Activated naive CD4-positive, alpha-beta T cell (primary cell): ENCODE measurements around the gene NXPH1.

Source experiments
- DNase-seq, 4 experiments: peaks; one replicate each; lab custom pipeline; 2025; lab: John Stamatoyannopoulos, UW

The NXPH1 gene

DNA sequence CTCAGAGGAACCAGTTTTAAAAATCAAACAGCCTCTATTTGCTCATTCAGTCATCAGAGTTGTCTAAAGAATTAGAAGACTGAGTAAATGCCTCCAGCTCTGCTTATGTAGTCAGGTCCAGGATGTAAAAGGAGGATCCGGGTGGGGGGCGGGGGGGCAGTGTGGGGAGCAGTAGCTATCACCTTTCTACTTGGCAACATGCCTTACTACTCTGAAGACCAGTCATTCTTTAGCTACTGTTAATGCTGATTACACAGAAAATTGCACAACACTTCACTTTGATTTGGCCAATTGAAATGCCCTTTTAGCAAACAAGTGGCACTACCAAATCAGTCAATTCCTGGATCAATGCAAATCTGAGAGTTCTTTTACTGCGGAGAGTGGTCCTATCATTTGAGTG, 164.2 kb downstream of the NXPH1 start:
- no peak for DNase-seq

DNA sequence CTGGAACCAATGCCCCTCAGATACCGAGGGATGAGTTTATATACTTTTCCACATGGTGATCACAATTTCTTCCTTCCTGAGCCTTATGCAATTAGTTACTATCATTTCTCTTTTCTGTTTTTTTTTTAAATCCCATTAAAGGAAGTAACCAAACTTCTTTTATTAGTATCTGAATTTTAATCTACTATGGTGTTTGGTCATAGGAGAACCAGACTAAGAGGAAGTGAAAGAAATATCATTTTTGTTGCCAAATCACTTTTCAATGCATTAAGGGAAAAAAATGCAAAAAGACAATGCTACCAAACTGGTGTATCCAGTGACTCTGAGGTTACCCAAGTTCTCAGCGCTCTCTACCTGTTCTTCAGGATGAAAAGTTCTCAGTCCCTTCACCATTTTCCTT, 167.7 kb downstream of the NXPH1 start:
- DNase-seq: no peak

DNA sequence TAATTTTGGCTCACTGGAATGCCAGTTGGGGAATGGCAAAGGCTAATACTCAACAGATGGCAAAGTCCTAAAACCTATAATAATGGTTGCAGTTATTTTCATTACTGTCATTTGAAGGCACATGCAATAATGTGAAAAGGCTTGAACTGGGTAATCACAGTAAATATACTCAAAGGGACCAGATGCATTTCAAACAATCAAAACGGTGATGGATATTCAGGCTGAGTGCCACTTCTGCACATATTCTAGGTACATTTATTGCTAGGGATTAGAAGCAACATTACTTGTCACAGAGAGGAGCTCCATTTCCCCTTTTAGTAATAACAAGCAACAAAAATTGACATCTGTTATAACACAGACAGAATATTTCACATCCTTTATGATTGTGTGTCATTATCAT, 171.8 kb downstream of the NXPH1 start:
- DNase-seq: no peak

DNA sequence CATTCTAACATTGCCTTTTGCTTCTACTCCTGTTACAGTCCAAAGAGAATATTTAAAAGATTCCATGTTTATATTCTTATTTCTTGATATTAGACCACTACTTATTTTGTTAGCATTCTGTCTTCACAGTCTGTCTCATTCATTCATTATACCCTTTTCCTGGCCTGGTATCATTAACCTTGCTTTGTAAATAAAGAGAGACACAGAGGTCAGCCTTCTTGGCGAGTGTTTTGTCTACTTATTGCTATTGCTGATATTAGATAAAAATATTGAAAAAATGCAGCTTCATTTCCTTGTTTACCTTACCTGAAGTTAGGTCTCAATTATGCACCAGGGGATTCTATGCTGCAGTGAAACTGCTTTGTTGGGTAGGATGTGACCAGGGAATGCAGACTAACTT, 179.2 kb downstream of the NXPH1 start:
- DNase-seq: no peak

DNA sequence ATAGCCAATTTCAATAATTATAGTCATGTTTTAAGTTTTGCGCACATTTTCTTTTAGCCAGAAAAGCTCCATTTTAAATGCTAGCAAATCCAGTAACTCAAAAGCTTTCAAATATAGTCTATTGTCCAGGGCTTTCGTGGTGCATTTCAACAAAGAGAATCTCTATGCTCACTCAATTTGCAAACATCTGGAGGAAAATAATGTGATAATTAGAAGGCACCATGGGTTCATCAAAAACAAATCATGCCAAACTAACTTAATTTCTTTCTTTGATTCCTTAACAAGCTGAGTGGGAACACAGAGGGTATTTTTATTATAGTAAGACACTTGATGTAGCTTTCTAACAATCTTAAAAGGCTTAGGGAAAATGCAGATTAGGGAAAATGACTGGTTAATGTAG, 179.8 kb downstream of the NXPH1 start:
- DNase-seq: no peak

DNA sequence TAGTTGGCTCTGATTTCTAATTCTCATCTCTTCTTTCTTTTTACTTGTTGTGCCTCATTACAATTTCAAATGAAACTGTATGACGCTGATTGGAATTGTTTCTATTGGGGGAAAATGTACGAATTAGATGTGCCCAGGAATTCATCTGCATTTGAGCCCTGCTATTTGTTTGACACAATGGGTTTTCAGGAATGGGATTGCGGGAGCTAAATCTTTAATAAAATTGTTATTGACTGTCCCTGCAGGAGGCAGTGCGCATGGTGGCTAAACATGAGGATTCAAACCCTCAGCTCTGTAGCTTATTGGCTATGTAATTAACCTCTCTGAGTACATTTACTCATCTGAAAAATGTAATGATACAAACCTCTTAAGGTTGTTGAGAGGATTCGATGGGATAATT, 181.6 kb downstream of the NXPH1 start:
- no peak for DNase-seq

DNA sequence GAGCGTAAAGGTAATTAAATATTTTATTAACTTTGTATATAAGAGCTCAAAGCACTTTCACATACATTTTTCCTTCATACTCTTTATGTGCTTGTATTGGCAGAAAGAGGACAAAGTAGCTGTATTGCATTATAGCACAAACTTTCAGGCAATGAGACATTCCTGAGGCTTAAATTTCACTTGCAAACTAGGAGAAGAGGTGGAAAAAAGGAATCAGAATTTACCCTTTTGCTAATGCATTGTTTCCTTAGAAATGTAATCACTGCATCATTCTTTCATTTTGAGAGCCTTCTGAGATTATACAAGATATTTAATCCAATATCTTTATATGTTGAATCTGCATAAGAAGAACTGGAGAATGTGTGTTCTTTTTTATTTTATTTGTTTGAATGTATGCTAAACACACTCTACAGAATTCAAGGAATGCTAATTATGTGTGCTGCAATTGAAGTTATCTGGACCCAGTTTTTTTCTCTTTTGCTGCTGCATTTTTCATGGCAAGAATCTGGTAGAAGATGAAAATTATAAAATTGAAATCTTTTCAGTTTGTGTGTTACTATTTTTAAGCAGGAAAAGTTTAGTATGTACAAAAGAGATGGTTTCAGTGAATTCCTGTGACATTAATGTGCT, 185.1 kb downstream of the NXPH1 start:
- no peak for DNase-seq

DNA sequence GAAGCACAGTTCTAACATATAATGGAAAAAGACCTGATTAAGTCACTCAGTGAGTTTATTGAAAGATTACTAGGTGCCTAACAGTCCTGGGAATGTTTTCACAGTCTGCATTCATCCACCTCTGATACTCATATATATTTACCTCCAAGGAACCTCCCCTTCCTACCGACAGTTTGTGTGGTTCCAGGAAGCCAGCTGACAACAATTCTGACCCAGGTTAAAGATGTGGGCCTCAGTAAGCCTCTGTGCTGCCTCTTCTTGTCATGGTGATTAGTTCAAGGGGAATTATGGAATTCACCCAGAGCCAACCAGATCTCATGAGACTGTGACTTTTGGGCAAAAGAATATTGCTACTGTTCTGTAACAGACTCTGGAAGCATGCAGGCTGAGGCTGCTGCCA, 186.8 kb downstream of the NXPH1 start:
- no peak for DNase-seq

DNA sequence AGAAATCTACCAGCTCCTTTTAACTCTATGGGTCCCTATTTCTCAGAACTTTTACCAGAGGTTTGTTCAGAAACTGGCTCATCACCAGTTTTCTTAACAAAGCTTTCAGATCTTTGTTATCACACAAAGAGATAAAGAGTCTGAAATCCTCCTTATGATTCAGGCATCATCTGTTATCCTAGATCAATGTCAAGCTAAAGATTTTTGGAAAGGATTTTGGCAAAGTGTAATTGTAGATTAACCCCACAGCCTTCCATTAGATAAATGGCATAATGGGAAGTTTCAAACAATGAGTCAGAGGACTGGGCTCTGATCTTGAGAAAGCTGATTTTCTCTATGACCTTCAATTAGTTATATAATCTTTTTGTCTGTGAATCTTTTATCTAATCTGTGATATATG, 192.2 kb downstream of the NXPH1 start:
- DNase-seq: no peak

DNA sequence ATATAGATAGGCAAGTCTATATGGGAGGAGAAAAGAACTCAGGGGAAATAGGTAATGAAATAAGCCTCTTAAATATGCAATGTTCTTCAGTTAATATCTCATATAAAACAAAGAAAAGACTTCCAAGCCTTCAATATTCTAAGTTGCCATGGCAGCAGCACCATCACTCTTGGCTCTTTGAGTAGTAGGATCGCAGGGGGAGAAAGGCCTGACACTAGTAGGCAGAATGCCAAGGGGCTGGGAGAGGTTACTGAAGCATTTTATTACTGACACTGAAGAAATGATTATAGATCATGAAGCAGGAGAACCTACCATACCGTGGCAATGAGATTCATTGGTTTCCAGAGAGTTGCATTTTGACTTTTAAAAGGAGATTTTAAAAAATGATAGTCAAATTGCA, 193.9 kb downstream of the NXPH1 start:
- DNase-seq: no peak

DNA sequence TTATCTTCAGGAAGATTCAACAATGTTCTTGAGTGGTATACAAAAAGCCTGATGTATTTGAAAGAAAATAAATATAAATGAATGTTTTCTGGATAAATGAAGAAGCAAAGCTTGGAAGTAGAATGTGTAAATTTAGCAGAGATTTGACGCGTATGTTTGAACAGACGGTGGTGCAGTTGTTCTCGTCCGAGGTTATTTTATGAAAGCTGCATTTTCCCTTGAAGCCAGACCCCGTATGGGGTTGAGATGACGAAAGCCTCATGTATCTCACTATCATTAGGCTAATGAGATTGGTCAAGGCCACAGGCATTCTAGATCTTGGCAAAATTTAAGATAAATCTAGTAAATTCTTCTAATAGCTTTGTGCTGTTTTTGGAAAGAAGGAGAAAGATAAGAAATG, 195.2 kb downstream of the NXPH1 start:
- no peak for DNase-seq

DNA sequence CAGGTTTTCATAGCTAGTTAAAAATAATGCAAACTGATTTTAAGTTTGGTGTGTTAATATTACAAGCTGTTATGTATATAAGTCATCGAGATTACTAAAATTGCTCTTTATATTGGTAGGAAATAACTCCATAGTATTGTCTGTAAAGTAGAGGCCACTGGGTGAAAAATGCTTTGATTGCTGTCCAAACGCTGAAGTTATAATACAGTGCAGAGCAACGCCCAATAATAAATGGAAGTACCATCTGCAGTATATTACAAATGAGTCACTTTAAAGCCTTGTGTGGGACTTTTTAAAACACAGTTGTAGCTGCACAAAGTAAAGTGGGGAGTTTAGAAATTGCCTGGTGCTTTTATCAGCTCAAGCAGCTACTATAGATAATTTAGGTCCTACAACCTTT, 196.1 kb downstream of the NXPH1 start:
- no peak for DNase-seq

DNA sequence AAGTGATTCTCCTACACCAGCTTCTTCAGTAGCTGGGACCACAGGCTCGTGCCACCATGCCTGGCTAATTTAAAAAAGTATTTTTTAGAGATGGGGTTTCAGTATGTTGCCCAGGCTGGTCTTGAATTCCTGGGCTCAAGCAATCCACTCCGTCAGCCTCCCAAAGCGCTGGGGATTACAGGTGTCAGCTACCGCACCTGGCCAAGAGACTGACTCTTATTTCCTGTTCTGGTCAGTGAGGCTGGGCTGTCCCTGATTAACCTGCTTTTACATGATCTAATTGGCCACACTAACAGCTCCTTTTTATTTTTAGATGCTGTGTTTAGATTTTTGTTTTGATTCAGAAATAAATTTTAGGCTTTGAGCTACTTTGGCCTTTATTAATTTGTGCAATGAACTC, 203.9 kb downstream of the NXPH1 start:
- no peak for DNase-seq

DNA sequence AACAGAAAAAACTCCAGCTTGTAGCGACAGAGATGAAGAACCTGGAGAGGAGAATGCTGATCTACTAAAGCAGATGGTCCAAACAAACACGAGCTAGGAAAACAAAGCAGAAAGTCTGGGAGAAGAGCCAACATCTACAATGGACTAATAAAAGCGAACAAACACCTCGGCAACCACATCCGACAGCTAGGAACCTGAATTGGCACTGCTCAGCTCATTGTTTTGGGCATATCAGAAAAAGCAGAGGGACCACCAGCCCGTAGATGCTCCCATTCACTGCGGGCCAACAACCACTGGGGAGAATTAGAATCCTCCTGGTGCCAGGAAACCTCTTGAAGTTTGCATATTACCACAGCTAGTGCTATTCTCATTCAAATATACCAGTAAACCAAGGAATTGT, 204.7 kb downstream of the NXPH1 start:
- no peak for DNase-seq

DNA sequence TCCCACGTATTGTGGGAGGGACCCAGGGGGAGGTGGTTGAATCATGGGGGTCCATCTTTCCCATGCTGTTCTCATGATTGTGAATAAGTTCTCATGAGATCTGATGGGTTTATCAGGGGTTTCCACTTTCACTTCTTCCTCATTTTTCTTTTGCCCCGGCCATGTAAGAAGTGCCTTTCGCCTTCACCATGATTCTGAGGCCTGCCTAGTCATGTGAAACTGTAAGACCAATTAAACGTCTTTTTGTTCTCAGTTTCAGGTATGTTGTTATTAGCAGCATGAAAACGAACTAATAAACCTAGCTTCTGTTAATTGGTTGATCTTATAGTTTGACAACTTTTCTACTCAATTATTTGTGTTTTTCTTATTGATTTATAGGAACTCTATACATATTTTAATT, 206.3 kb downstream of the NXPH1 start:
- no peak for DNase-seq

DNA sequence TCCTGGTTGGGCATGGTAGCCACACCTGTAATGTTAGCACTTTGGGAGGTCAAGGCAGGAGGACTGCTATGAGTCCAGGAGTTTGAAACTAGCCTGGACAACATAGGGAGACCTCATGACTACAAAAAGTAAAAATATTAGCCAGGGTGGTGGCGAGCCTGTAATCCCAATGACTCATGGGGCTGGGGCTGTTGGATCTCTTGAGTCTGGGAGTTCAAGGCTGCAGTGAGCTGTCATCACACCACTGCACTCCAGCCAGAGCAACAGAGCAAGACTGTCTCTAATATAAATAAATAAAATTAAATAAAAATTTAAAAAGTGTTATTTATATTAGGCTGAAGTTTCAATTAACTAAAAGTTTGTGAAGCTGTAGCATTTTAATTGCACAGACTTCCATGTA, 207.3 kb downstream of the NXPH1 start:
- no peak for DNase-seq

DNA sequence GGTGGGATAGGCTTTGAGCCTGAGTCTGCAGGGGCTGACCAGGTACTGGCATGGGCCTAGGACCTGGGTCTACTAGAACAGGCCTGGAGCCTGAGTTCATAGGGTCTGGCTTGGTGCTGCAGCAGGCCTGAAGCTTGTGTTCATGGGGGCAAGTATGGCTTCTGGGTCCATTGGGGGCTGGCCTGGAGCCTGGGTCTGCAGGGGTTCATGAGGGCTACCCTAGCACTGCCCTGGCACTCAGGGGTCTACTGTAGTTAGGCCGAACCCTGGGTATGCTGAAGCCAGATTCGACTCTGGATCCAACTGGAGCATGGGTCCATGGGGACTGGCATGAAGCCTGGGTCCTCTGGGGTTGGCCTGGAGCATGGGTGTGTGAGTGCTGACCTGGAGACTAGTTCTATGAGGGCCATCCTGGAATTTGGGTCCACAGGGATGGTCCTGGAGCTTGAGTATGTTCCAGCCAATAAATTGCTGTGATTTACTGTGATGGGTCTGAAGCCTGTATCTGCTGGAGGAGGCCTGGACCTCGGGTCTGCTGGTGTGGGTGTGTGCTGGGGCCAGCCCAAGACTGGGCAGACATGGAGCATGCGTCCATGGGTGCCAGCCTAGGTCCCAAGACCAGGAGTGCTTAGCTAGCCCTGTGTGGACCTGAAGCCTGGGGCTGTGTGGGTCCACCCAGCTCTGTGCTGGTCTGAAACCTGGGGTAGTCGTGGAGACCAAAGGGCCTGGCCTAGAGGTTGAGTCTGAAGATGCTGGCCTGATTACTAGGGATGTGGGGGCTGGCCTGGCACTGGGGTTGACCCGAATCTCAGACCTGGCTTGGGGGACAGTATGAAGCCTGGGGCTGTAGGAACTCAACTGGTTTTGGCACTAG, 235.5 kb downstream of the NXPH1 start:
- no peak for DNase-seq

DNA sequence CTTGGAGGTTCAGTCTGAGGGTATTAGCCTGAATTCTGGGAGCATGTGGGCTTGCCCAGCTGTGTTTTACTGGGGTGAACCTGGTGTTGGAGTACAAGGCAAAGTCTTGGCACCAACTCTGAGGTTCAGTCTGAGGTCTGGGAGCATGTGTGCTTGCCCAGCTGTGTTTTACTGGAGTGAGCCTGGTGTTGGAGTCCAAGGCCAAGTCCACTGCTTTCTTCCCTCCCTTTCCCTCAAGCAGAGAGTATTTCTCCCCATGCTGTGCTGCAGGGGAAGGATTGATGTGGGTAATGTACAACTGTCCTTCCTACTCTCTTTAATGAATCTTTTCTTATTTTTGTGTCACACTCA, 236.1 kb downstream of the NXPH1 start:
- no peak for DNase-seq

DNA sequence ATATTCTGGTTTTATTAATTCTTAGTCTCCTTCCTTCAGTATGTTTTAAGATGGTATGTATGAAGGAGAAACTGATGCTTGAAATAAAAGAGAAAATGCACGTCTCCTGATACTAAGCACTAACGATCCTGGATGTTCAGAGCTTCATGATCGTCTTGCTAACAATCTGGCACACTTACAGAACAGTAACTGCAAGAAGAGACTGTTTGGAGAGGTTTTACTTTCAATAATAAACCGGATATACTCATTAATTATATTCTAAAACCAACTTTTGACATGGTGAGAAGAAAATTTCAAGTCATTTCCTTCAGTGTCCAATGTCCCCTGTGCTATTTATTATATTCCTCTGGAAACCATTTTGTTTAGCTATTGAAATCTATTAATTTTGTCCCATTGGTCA, 251.0 kb downstream of the NXPH1 start:
- no peak for DNase-seq

DNA sequence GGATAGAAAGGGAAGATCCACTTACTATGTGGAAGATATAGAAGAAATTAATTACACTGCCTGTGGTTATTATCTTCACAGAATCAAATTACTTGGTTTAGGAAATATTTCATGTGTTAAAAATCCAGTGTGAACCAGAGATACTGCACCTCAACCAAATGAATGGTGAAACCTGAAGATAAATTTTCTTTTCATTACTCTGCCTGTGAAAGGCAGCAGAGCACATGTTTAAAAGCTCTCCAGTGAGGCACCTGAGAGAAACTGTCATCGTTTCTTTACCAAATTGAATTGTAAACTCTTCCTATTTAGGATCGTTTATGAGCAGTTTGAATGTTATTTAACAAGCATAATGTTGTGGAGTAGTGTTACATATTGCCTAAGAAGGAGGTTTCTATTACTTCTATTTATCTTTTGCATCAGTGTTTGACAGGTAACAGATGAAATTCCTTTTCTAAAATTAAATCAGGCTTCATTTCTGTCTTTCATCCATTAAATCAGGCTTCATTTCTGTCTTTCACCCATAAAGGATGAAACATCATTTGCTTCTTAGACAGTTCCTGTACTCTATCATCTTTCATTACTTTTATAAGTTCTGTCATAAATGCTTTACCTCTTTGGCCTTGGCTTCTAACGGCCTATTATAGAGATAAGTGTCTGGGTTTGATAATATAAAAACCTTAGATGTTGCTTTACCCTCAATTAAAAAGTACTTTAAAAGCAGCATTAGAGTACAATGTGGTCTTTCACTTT, 266.6 kb downstream of the NXPH1 start:
- DNase-seq: no peak

DNA sequence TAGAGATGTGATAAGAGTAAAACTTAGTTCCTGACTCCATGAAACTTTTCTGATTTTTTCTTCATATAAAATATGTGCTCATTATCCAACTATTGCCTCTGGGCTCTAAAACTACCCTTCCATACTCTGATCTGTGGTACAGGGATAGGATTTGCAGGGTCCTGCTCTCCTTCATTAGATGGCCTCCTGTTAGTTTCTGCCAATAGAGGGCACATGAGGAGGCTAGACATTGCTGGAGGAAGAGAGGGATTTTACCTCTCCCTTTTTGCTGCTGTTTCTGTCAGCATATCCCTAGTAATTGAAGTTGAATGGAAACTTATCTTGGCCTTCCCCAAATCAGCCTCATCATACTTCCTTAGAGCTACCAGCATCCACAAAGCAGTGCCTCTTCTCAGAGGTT, 269.4 kb downstream of the NXPH1 start:
- no peak for DNase-seq

DNA sequence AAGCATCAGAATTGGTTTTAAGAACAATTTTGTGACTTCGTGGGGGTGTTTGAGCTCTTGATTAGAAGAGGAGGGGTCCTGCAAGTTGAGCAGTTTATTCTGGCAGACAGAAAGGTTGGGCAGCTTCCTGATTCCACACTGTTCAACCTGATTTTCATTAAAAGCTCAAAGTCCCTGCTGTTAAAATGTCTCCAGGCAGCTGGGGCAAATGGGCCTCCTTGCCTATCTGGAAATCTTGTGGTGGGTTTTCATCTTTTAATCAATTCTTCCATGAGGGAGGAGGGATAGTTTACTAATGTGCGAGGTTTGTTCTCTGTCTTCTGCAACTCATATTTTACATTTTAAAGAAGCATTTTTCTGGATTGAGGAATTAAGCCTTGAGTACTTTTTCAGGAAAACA, 276.7 kb downstream of the NXPH1 start:
- no peak for DNase-seq

DNA sequence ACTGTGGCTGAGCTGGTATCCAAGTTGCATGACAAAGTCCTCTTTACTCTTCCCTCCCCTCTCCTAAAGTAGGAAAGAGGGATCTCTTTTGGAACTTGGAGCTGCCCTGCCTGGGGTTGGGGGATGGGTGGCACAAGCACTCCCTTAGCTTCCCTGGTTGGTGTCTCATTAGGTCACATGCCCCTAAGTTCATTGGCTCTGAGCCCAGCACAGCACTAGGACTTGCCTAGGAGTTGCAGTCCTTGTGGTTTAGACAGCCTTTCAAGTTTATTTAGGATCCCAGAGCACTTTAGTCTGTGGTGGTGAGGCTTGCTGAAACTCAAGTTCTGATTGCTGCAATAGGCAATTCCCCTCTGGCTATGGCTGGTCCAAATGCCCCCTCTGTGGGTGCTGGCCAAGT, 281.4 kb downstream of the NXPH1 start:
- DNase-seq: no peak
